NCI-H345 (cell line): ENCODE measurements around the gene DHX16.
"Not testable (repeated sequence)": the region's sequence is repeated elsewhere in the genome, so short reads cannot be mapped to it uniquely, and the experiment has no call there.

Source experiments
- DNase-seq: peaks from one replicate; lab custom pipeline; 2025; lab: John Stamatoyannopoulos, UW

Gene DHX16

DNA sequence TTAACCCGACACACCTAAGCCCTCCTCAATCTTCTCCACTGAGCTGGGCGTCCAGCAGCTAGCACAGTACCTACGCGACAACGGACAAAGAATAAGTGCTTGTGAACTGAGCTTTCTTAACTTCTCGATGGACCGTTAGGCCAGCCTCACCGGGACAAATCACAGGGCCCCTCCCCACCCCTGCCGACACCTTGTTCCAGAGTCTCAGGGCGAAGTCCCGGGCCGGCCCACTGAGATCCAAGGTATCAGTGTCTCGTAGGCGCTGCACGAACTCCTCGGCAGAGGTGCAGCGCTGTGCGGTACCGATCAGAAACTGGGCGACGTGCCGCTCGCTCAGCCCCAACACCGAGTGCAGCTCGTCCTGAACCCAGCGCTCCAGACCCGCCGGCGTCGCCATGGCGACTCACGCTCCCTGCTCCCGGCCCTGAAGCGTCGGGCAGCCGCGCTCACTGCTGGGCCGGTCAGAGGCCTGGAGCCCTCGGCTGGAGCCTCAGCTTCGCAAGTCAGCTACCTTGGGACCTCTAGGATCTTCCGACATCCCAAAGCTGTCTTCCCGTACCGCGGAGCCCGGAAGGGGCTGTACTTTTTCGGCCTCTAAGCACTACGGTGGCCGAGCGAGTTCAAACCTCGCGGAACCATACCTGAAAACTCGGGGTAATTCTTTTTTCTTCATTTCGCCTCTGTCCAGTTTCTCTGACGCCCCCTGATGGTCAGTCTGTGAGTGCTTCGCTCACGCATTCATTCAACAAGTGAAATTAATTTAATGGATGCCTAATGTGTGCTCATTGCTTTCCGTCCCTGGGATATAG lies at the start of gene DHX16:
Gene DHX16 (minus strand): TSS at position 562 of the 809 bp plus-strand sequence. CDS start 165 bp downstream, at position 397.
- peak; percentile 92 for DNase-seq

DNA sequence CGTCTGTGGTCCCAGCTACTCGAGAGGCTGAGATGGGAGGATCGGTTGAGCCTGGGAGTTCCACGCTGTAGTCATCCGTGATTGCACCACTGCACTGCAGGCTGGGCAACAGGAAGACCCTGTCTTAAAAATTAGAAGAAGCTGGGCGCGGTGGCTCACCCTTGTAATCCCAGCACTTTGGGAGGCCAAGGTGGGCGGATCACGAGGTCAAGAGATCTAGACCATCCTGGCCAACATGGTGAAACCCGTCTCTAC lies 49.1 kb upstream of the DHX16 start:
- DNase-seq = not testable (repeated sequence)

- DNase-seq = peak; percentile 95
These were observed 48.6 kb upstream of the DHX16 start for GRCh38 chr6:30721198-30722024.

- peak; percentile 76 for DNase-seq
These were observed 48.0 kb upstream of the DHX16 start for GRCh38 chr6:30720738-30721197.

- peak; percentile 99 for DNase-seq
These were observed 47.3 kb upstream of the DHX16 start, which contains the start of gene TUBB for GRCh38 chr6:30719791-30720737. TSS of gene TUBB (plus strand) at chr6:30720352. CDS start at chr6:30720507, 155 bp downstream.

DNA sequence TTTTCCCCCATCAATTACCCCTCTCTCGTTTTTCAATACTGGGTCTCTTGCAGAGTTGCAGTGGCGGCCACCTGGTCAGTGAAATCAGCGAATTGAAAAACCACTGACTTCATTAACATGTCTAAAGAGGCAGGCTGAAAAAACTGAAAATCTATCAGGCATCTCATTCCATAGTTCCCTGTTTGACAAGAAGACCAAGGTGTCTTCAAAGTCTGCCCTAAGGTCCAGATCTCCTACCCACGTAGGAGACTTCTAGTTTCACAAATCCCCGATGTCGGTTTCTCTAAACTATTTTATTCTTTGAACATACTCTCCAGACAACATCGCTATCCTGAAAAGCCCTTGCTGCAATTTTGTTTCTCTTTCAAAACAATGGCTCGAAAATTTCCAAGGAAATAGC lies 46.5 kb upstream of the DHX16 start:
- DNase-seq = no peak

- DNase-seq = not testable (repeated sequence)
These were observed 45.3 kb upstream of the DHX16 start for GRCh38 chr6:30717845-30718720.

DNA sequence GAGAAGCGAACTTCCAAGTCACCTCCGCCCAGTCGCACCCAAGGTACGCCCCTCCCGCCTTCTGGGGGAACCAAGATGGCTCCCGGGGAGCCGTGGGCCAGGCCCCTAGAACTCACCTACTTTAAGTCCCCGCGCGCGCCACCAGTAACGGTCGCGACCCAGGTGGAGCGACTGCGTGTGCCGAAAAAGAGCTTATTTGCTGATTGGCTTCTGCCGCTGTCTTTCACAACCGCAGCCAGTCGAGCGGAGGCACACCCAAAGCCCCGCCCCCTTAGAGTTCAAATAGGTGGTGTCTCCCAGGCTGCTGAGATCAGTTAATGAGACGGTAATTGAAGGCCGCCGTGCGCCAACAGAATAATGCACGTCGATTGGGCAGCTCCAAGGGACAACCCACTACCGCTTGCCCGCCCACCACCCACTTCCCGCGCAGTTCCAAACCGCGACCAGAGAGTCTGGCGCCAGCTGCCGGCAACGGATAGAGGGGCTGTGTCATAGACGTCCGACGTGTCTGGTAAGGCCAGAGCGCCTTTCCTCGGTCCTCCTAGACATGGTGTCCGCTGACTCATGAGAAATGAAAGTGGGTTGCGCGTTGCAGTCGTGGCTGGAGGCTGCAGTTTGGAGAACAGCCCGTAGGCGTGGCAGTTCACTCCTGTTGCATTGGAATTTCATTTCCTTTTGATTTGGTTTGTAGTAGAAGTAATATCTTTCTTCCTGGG lies 44.5 kb upstream of the DHX16 start, which contains the start of gene MDC1:
Gene MDC1 (minus strand): TSS at position 153 of the 716 bp plus-strand sequence. CDS start 2,106 bp downstream, outside the sequence.
- DNase-seq = peak; percentile 99

- DNase-seq = no peak
These were observed 44.0 kb upstream of the DHX16 start for GRCh38 chr6:30716879-30717128.

- no peak for DNase-seq
These were observed 41.5 kb upstream of the DHX16 start for GRCh38 chr6:30714263-30714662.

- DNase-seq = no peak
These were observed 39.7 kb upstream of the DHX16 start for GRCh38 chr6:30712441-30712945.

DNA sequence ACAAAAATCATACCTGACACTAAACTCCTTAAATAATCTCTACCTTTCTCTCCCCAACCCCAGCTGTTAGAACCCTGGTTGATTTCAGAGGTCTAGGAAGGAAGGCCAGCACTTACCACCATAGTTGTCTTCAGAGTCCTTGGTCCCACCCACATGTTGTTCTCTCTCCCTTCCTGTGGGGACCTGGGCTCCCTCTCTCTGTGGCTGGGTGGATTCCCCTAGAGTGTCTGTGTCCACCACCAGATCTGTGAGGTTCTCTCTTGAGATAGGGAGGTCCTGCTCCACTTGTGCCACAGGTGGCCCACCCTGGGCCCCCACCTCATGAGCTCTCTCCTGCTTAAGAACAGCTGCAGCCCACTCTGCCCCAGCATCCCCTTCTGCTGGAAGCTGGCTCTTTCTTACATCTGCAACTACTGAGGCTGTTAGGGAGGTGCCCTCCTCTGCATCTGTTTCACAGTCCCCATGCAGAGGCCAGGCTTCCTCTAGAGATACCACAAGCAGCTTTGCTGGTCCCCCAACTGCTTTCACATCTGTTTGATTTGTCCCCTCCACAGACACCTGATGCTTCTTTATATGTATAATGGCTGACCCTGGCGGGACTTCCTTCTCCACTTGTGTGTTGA lies 39.1 kb upstream of the DHX16 start:
- no peak for DNase-seq

GRCh38 chr6:30709101-30709868 lies 36.5 kb upstream of the DHX16 start:
- no peak for DNase-seq

- peak; percentile 92 for DNase-seq
These were observed 34.6 kb upstream of the DHX16 start for GRCh38 chr6:30707281-30707850.

- DNase-seq = no peak
These were observed 32.8 kb upstream of the DHX16 start for GRCh38 chr6:30705620-30706019.

- DNase-seq = no peak
These were observed 31.0 kb upstream of the DHX16 start for GRCh38 chr6:30703821-30704220.

DNA sequence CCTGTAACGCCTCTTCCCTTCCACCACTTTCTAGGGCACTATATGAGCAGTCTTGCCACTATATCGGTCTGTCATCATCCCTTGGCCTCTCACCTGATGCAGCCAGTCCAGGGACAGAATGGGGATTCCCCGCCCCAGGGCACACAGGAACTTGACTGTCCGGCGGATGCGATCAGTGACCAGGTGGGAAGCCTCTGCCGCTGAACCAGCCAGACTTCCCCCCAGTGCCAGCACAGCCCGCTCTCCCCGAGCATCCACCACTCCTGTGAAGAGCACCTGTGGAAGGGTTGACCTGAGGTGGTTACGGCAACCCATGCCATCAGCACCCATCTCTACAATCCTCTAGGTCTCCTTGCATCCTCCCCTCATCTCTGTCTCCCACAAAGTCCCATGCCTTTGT lies 30.2 kb upstream of the DHX16 start:
- DNase-seq = no peak

GRCh38 chr6:30700340-30700739 lies 27.5 kb upstream of the DHX16 start:
- DNase-seq = no peak

- no peak for DNase-seq
These were observed 23.6 kb upstream of the DHX16 start for GRCh38 chr6:30696432-30696831.
